K562 (cell line): ENCODE results near the gene ISYNA1. TPM values are rescaled to one million over a fixed set of nuclear protein-coding genes. Genes with fewer than 3 reads are reported as not detected.
A peak's percentile ranks its signal among the peaks of the same experiment; 100 is the strongest.

Experiments used
- CEBPB ChIP-seq: fragments of 450-650 bp; IDR thresholded peaks from 2 replicates; pipeline ENCODE4 v1.6.1; 2016; ENCODE audit warnings: missing genetic modification characterization, missing compliant biosample characterization
- DDX20 ChIP-seq: fragments of 450-650 bp; IDR thresholded peaks from 2 replicates; pipeline ENCODE4 v1.6.1; 2016; ENCODE audit warnings: missing genetic modification characterization, low read depth, mild to moderate bottlenecking, missing compliant biosample characterization, moderate library complexity
- FOXP1 ChIP-seq: sonication (generic); formaldehyde crosslinking; IDR thresholded peaks from 2 replicates; pipeline ENCODE4 v1.8.0; 2022; ENCODE audit warnings: mild to moderate bottlenecking, missing genetic modification reagents
- HMGN3 ChIP-seq: IDR thresholded peaks from 2 replicates; pipeline ENCODE4 v1.6.1; 2011; ENCODE audit warnings: borderline replicate concordance, low read depth, mild to moderate bottlenecking, mixed read lengths, low read length; ENCODE audit not compliant: insufficient read length; ENCODE audit errors: extremely low read depth
- HMGXB4 ChIP-seq: sonication (generic); formaldehyde crosslinking; IDR thresholded peaks from 2 replicates; pipeline ENCODE4 v1.8.1; 2023; ENCODE audit warnings: mild to moderate bottlenecking, missing genetic modification reagents
- HNRNPLL ChIP-seq: fragments of 200-400 bp; formaldehyde crosslinking; IDR thresholded peaks from 2 replicates; pipeline ENCODE4 v1.6.1; 2017; ENCODE audit warnings: low read length, low read depth, mild to moderate bottlenecking; ENCODE audit not compliant: poor library complexity, severe bottlenecking
- NKRF ChIP-seq: fragments of 450-650 bp; IDR thresholded peaks from 2 replicates; pipeline ENCODE4 v1.6.1; 2016; ENCODE audit warnings: borderline replicate concordance
- NRF1 ChIP-seq, 2 experiments: fragments of 450-650 bp; IDR thresholded peaks in 1 of 2; conservative IDR thresholded peaks in 1 of 2; 2 replicates each; pipeline ENCODE4 v1.6.1; 2014; ENCODE audit warnings: mild to moderate bottlenecking in 2 of 2
- POLR2G ChIP-seq: fragments of 200-400 bp; formaldehyde crosslinking; IDR thresholded peaks from 2 replicates; pipeline ENCODE4 v1.6.1; 2017; ENCODE audit warnings: low read depth, mild to moderate bottlenecking, antibody characterized with exemption, low read length, moderate library complexity
- REST ChIP-seq, 2 experiments: fragments of 450-650 bp; formaldehyde crosslinking in 1 of 2; IDR thresholded peaks; 2 replicates each; pipeline versions ENCODE4 v1.4.0 to v1.6.1; 2014 to 2020; ENCODE audit warnings: mild to moderate bottlenecking in 2 of 2, borderline replicate concordance in 1 of 2, low read depth in 1 of 2
- VEZF1 ChIP-seq: fragments of 200-800 bp; sonication (Bioruptor generic); IDR thresholded peaks from 2 replicates; pipeline ENCODE4 v1.6.1; 2017; ENCODE audit warnings: missing genetic modification characterization, missing compliant biosample characterization
- ZNF511 ChIP-seq: sonication (generic); formaldehyde crosslinking; IDR thresholded peaks from 2 replicates; pipeline ENCODE4 v1.8.0; 2022; ENCODE audit warnings: mild to moderate bottlenecking, missing genetic modification reagents
- polyA plus RNA-seq, 8 experiments: library from polyadenylated mRNA; depleted of rRNA in 4 of 8; stranded (reverse) in 5 of 8; unstranded in 3 of 8; fragments of >200 nt; fragmentation: Nextera tagmentation in 2 of 8; fragmentation: Illumina TruSeq in 1 of 8; extraction: Ambion mirVana in 2 of 8; extraction: Trizol in 1 of 8; gene quantifications; 2 replicates each; pipeline versions ENCODE4 v1.2.1 to v1.2.3, GENCODE V29; 2011 to 2014; ENCODE audit warnings: inconsistent platforms in 1 of 8, missing spikeins in 1 of 8
- total RNA-seq, 7 experiments: library from RNA; depleted of rRNA in 6 of 7; stranded (reverse); fragments of >200 nt in 6 of 7; fragmentation: Illumina TruSeq in 2 of 7; extraction: Trizol in 2 of 7; gene quantifications; 2 replicates each; pipeline versions ENCODE4 v1.2.1 to v1.2.3, GENCODE V29; 2011 to 2021; ENCODE audit warnings: low replicate concordance in 1 of 7

ISYNA1 gene
- total and polyA plus RNA-seq, 9 of the 15 experiments (the other 6 are each of a cell fraction or from before 2014, with no cell fraction given): 21.8 to 460 (median 93.2) TPM

- TF ChIP-seq VEZF1 (CRISPR knock-in tag) (peak; percentile 95), POLR2G (peak; percentile 49), HMGXB4 (CRISPR knock-in tag) (peak; percentile 72), NKRF (no peak), HNRNPLL (peak; percentile 31), NRF1 (conservative IDR thresholded peaks at IDR 0.05 in 1 of 2, IDR thresholded peaks at IDR 0.05 in 1 of 2) (peak in 1 of 2 experiments; percentile 92; a peak in 3 of 4 replicates), HMGN3 (peak; percentile 83), REST (IDR thresholded peaks at IDR 0.05; ENCODE audit: borderline replicate concordance) (peak; percentile 49), REST (CRISPR knock-in tag; IDR thresholded peaks at IDR 0.05; ENCODE audit: low read depth) (no peak), CEBPB (no peak), ZNF511 (CRISPR knock-in tag) (peak; percentile 27; the same call in 1 of the 2 replicates), FOXP1 (CRISPR knock-in tag) (peak; percentile 86), DDX20 (no peak)
Measured at GRCh38 chr19:18419195-18419698, 18.7 kb downstream of the ISYNA1 start, which contains the start of gene SSBP4 (continued).
